Neural progenitor cell (in vitro differentiated cells): Measurements from ENCODE around the gene PIGR. TPM values are rescaled to one million over a fixed set of nuclear protein-coding genes. Genes with fewer than 3 reads are reported as not detected.

Experiments
- DNase-seq: peaks from one replicate; pipeline ENCODE4 v3.0.0-alpha.2; 2016; ENCODE audit warnings: low spot score
- H2AFZ ChIP-seq: fragments of 200-600 bp; sonication (generic); replicated peaks from 2 replicates; pipeline ENCODE4 v1.6.1; 2016; ENCODE audit warnings: antibody characterized with exemption
- H3F3A ChIP-seq: fragments of 200-600 bp; sonication (generic); 2 replicates; pipeline ENCODE4 v1.6.1; 2016; ENCODE audit warnings: antibody characterized with exemption, low read depth
- H3K27ac ChIP-seq: fragments of 200-600 bp; sonication (generic); 2 replicates; pipeline ENCODE4 v1.5.1; 2016; ENCODE audit warnings: mild to moderate bottlenecking
- H3K27me3 ChIP-seq: fragments of 200-600 bp; sonication (generic); 2 replicates; pipeline ENCODE4 v1.6.1; 2016; ENCODE audit warnings: mild to moderate bottlenecking, moderate library complexity
- H3K36me3 ChIP-seq: fragments of 200-600 bp; sonication (generic); 2 replicates; pipeline ENCODE4 v1.5.1; 2016
- H3K4me1 ChIP-seq: fragments of 200-600 bp; sonication (generic); 2 replicates; pipeline ENCODE4 v1.6.1; 2016; ENCODE audit warnings: mixed run types
- H3K4me2 ChIP-seq: fragments of 200-600 bp; sonication (generic); 2 replicates; pipeline ENCODE4 v1.6.1; 2016
- H3K4me3 ChIP-seq: fragments of 200-600 bp; sonication (generic); 2 replicates; pipeline ENCODE4 v1.5.1; 2016
- H3K79me2 ChIP-seq: fragments of 200-600 bp; sonication (generic); 2 replicates; pipeline ENCODE4 v1.6.1; 2016; ENCODE audit warnings: low read depth
- H3K9ac ChIP-seq: fragments of 200-600 bp; sonication (generic); 2 replicates; pipeline ENCODE4 v1.6.1; 2016
- H3K9me3 ChIP-seq: fragments of 200-600 bp; sonication (generic); 2 replicates; pipeline ENCODE4 v1.5.1; 2016; ENCODE audit warnings: low read depth
- H4K20me1 ChIP-seq: fragments of 200-600 bp; sonication (generic); 2 replicates; pipeline ENCODE4 v1.6.1; 2016; ENCODE audit warnings: low read depth
- H3K27ac Mint-ChIP-seq: 3 replicates; pipeline ENCODE4 v1.8.0; 2021; ENCODE audit warnings: mixed read lengths
- H3K27me3 Mint-ChIP-seq: 2 replicates; pipeline ENCODE4 v1.8.0; 2022; ENCODE audit warnings: low read depth, mild to moderate bottlenecking, inconsistent platforms, moderate library complexity, mixed read lengths; ENCODE audit not compliant: insufficient read depth
- H3K36me3 Mint-ChIP-seq: 3 replicates; pipeline ENCODE4 v1.8.0; 2021; ENCODE audit warnings: mixed read lengths
- H3K4me1 Mint-ChIP-seq: 3 replicates; pipeline ENCODE4 v1.8.0; 2021; ENCODE audit warnings: mixed read lengths
- H3K4me3 Mint-ChIP-seq: 3 replicates; pipeline ENCODE4 v1.8.0; 2021; ENCODE audit warnings: mild to moderate bottlenecking, moderate library complexity, mixed read lengths
- H3K9me3 Mint-ChIP-seq: 3 replicates; pipeline ENCODE4 v1.8.0; 2020; ENCODE audit warnings: mixed read lengths
- EZH2 ChIP-seq: fragments of 200-600 bp; sonication (generic); IDR thresholded peaks from 2 replicates; pipeline ENCODE4 v1.6.1; 2017; ENCODE audit warnings: antibody characterized with exemption, mild to moderate bottlenecking, moderate library complexity
- EZH2phosphoT487 ChIP-seq: fragments of 200-600 bp; sonication (generic); IDR thresholded peaks from 2 replicates; pipeline ENCODE4 v1.6.1; 2017; ENCODE audit warnings: antibody characterized with exemption
- total RNA-seq: library from RNA; depleted of rRNA; stranded (reverse); fragments of >200 nt; gene quantifications from 2 replicates; pipeline ENCODE4 v1.2.3, GENCODE V29; 2015; ENCODE audit warnings: low replicate concordance
- TF ChIP-seq, protein P1 (sequence below): fragments of 200-600 bp; sonication (generic); IDR thresholded peaks from 2 replicates; pipeline ENCODE4 v1.5.1; 2017; ENCODE audit warnings: antibody characterized with exemption, mild to moderate bottlenecking

Gene PIGR
- total RNA-seq, 1 donor from 2014 or later, result not detected

DNA sequence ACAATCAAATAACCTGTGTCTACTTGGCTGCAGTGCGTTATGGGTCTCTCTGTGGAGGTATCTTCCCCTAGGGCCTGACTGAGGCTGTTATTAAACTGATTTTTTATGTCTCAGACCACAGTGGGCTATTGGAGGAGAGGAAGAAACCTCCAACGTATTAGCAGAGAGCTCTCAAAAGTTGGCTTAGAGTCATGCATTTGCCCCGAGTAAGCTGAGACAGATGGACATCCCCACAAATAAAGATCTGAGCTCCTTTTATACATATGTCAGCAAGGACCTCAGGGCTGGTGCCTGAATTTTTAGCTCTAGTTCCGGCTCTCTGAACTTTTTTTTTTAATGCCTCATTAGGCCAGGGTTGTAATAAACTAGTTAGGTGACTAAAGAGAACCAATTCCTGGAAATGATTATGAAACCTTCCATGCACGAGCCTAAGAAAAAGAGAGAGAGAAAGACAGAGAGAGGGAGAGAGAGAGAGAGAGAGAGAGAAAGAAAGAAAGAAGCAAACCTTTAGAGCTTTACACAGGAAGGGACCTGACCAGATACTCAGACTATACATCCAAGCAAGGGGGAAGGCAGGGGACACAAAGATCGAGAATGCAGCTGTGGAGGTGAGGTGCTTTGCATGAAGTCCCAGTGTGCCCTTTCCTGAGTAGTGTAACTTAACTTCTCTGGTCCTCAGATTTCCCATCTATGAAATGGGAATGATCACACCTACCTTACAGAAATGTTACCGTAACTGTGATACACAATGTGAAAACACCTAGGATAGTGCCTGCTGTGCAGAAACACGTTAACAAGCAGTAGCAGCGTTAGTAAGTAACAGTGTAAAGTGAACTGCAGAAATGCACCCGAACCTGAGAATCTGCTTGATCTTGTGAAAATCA, 8.4 kb upstream of the PIGR start:
- H3K4me2 ChIP-seq, result no peak overlapping the region
- H3K4me3 Mint-ChIP-seq, result no peak overlapping the region
- H3K79me2 ChIP-seq, result no peaks in the 10 kb centered on the region

GRCh38 chr1:206953626-206954025, 7.4 kb upstream of the PIGR start:
- H3K4me3 Mint-ChIP-seq, result no peak overlapping the region
- H2AFZ ChIP-seq, result no peak overlapping the region
- H3K36me3 Mint-ChIP-seq, result no peaks in the 10 kb centered on the region
- H3K36me3 ChIP-seq, result no peaks in the 10 kb centered on the region
- peaks cover 9% of the 10 kb centered on the region for H3K4me1 ChIP-seq
- H3K4me1 Mint-ChIP-seq, result peaks cover 12% of the 10 kb centered on the region
- H3K27me3 Mint-ChIP-seq, result peaks cover 13% of the 10 kb centered on the region
- H4K20me1 ChIP-seq, result no peaks in the 10 kb centered on the region
- no peaks in the 10 kb centered on the region for H3K27me3 ChIP-seq
- H3K27ac ChIP-seq, result no peak overlapping the region
- no peaks in the 10 kb centered on the region for H3K79me2 ChIP-seq
- no peak for TF ChIP-seq EZH2phosphoT487
- TF ChIP-seq EZH2, result no peak
- TF ChIP-seq, protein P1, sequence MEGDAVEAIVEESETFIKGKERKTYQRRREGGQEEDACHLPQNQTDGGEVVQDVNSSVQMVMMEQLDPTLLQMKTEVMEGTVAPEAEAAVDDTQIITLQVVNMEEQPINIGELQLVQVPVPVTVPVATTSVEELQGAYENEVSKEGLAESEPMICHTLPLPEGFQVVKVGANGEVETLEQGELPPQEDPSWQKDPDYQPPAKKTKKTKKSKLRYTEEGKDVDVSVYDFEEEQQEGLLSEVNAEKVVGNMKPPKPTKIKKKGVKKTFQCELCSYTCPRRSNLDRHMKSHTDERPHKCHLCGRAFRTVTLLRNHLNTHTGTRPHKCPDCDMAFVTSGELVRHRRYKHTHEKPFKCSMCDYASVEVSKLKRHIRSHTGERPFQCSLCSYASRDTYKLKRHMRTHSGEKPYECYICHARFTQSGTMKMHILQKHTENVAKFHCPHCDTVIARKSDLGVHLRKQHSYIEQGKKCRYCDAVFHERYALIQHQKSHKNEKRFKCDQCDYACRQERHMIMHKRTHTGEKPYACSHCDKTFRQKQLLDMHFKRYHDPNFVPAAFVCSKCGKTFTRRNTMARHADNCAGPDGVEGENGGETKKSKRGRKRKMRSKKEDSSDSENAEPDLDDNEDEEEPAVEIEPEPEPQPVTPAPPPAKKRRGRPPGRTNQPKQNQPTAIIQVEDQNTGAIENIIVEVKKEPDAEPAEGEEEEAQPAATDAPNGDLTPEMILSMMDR, result no peak
- H3F3A ChIP-seq, result no peaks in the 10 kb centered on the region
- H3K9me3 ChIP-seq, result no peaks in the 10 kb centered on the region
- H3K4me2 ChIP-seq, result no peak overlapping the region
- no peak overlapping the region for H3K27ac Mint-ChIP-seq
- H3K4me3 ChIP-seq, result no peak overlapping the region
- no peak for DNase-seq
- no peak overlapping the region for H3K9ac ChIP-seq
- no peaks in the 10 kb centered on the region for H3K9me3 Mint-ChIP-seq

More for the DNA sequence above, 8.4 kb upstream of the PIGR start:
- H3K27me3 Mint-ChIP-seq, result peaks cover 13% of the 10 kb centered on the region
- H3K4me1 Mint-ChIP-seq, result peaks cover 12% of the 10 kb centered on the region
- H2AFZ ChIP-seq, result no peak overlapping the region
- H3K9ac ChIP-seq, result no peak overlapping the region
- no peak overlapping the region for H3K27ac Mint-ChIP-seq
- H3K9me3 Mint-ChIP-seq, result no peaks in the 10 kb centered on the region
- H3K36me3 ChIP-seq, result no peaks in the 10 kb centered on the region
- no peaks in the 10 kb centered on the region for H3K9me3 ChIP-seq
- no peaks in the 10 kb centered on the region for H3K27me3 ChIP-seq
- no peaks in the 10 kb centered on the region for H3F3A ChIP-seq
- no peak overlapping the region for H3K27ac ChIP-seq
- TF ChIP-seq EZH2phosphoT487, result no peak
- no peak for TF ChIP-seq EZH2
- TF ChIP-seq, protein P1, result no peak
- H4K20me1 ChIP-seq, result no peaks in the 10 kb centered on the region
- H3K36me3 Mint-ChIP-seq, result no peaks in the 10 kb centered on the region
- DNase-seq, result no peak
- H3K4me1 ChIP-seq, result peaks cover 9% of the 10 kb centered on the region
- no peak overlapping the region for H3K4me3 ChIP-seq

- no peak overlapping the region for H3K4me3 Mint-ChIP-seq
- no peak overlapping the region for H3K9ac ChIP-seq
- H2AFZ ChIP-seq, result no peak overlapping the region
- no peak overlapping the region for H3K4me3 ChIP-seq
- no peak for DNase-seq
- TF ChIP-seq EZH2phosphoT487, result no peak
- TF ChIP-seq, protein P1, result no peak
- TF ChIP-seq EZH2, result no peak
- H3K36me3 Mint-ChIP-seq, result no peaks in the 10 kb centered on the region
- H3K27ac Mint-ChIP-seq, result no peak overlapping the region
- H4K20me1 ChIP-seq, result no peaks in the 10 kb centered on the region
- no peaks in the 10 kb centered on the region for H3K79me2 ChIP-seq
- H3F3A ChIP-seq, result no peaks in the 10 kb centered on the region
- peaks cover 13% of the 10 kb centered on the region for H3K27me3 Mint-ChIP-seq
- peaks cover 12% of the 10 kb centered on the region for H3K4me1 Mint-ChIP-seq
- no peak overlapping the region for H3K27ac ChIP-seq
- no peaks in the 10 kb centered on the region for H3K9me3 ChIP-seq
- H3K9me3 Mint-ChIP-seq, result no peaks in the 10 kb centered on the region
- no peaks in the 10 kb centered on the region for H3K36me3 ChIP-seq
- no peak overlapping the region for H3K4me2 ChIP-seq
- peaks cover 9% of the 10 kb centered on the region for H3K4me1 ChIP-seq
- H3K27me3 ChIP-seq, result no peaks in the 10 kb centered on the region
Measured at GRCh38 chr1:206953126-206953525, 6.9 kb upstream of the PIGR start.
